Measurements from ENCODE around the gene PRKCI. TPM values are rescaled to one million over a fixed set of nuclear protein-coding genes. Genes with fewer than 3 reads are reported as not detected.

The PRKCI gene
- total and polyA plus RNA-seq, 9 of the 15 experiments (the other 6 are each of a cell fraction or from before 2014, with no cell fraction given): 10.5 to 43.2 (median 31.4) TPM

DNA sequence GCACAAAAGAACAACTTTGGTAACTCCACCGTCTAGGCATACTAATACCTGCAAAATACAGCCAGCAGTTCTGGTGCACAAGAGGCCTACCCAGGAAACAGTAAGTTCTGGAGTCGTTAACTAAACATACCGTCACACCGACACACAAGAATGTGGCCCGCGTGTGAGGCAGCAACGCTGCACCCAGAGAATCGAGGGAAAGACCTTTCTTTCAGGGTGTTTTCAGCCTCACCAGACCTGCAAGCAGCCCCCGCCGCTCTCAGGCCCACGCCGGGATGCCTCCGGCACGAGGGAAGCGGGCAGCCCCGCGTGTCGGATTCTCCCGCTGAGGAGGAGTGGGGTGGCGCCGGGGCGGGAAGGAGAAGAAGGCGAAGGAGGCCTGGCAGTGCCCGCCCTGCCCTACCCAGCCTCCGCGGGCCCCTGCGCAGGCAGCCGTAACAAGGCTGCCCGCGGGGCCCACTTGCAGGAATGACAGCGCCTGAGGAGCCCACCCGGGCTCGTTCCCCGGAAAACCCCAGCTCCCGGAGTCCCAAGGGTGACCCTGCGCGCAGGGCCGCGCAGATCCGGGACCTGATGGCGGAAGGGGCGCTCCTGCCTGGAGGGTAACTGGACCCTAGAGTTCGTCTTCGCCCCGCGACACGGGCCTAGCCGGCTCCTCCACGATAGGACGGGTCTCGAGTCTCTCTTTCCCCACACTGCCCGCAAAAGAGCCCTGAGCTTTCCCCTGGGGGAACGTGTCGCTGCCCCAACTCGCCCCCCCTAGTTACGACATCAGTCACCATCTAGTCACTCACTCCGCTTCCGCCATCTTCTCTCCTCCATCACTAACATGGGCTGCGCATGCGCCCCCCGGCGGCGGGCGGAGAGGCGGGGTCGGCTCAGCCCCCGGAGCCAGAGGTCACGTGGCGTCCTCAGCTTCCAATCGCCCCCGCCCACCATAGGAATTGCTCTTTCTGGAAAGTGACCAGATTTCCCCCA lies 41.0 kb upstream of the PRKCI start, which contains the start of gene PHC3 (continued):
- TF ChIP-seq, protein P1, sequence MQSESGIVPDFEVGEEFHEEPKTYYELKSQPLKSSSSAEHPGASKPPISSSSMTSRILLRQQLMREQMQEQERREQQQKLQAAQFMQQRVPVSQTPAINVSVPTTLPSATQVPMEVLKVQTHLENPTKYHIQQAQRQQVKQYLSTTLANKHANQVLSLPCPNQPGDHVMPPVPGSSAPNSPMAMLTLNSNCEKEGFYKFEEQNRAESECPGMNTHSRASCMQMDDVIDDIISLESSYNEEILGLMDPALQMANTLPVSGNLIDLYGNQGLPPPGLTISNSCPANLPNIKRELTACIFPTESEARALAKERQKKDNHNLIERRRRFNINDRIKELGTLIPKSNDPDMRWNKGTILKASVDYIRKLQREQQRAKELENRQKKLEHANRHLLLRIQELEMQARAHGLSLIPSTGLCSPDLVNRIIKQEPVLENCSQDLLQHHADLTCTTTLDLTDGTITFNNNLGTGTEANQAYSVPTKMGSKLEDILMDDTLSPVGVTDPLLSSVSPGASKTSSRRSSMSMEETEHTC (IDR thresholded peaks at IDR 0.05): 0 out of 2 replicates have a peak, but pooled peaks have one; percentile 46
- TF ChIP-seq ZNF175 (CRISPR knock-in tag; IDR thresholded peaks at IDR 0.05; ENCODE audit: low read depth) (peak; percentile 33; the same call in 1 of the 2 replicates), JUN (IDR thresholded peaks at IDR 0.05; ENCODE audit: borderline replicate concordance, low read depth, low read length) (peak; percentile 44; the same call in 1 of the 2 replicates), JUN (CRISPR knock-in tag; IDR thresholded peaks at IDR 0.05; ENCODE audit: borderline replicate concordance) (no peak), POLR2A (conservative IDR thresholded peaks at IDR 0.05) (peak; percentile 94), KDM5B (IDR thresholded peaks at IDR 0.05; ENCODE audit: insufficient replicate concordance, low read depth, low read length) (peak; percentile 70), HDAC8 (tag; IDR thresholded peaks at IDR 0.05) (no peak)
- TF ChIP-seq, protein P2, sequence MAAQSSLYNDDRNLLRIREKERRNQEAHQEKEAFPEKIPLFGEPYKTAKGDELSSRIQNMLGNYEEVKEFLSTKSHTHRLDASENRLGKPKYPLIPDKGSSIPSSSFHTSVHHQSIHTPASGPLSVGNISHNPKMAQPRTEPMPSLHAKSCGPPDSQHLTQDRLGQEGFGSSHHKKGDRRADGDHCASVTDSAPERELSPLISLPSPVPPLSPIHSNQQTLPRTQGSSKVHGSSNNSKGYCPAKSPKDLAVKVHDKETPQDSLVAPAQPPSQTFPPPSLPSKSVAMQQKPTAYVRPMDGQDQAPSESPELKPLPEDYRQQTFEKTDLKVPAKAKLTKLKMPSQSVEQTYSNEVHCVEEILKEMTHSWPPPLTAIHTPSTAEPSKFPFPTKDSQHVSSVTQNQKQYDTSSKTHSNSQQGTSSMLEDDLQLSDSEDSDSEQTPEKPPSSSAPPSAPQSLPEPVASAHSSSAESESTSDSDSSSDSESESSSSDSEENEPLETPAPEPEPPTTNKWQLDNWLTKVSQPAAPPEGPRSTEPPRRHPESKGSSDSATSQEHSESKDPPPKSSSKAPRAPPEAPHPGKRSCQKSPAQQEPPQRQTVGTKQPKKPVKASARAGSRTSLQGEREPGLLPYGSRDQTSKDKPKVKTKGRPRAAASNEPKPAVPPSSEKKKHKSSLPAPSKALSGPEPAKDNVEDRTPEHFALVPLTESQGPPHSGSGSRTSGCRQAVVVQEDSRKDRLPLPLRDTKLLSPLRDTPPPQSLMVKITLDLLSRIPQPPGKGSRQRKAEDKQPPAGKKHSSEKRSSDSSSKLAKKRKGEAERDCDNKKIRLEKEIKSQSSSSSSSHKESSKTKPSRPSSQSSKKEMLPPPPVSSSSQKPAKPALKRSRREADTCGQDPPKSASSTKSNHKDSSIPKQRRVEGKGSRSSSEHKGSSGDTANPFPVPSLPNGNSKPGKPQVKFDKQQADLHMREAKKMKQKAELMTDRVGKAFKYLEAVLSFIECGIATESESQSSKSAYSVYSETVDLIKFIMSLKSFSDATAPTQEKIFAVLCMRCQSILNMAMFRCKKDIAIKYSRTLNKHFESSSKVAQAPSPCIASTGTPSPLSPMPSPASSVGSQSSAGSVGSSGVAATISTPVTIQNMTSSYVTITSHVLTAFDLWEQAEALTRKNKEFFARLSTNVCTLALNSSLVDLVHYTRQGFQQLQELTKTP (IDR thresholded peaks at IDR 0.05; ENCODE audit: low read depth in 1 of 2, partially characterized antibody in 2 of 2): peak in 1 of 2 experiments; percentile 61
- TF ChIP-seq, protein P3, sequence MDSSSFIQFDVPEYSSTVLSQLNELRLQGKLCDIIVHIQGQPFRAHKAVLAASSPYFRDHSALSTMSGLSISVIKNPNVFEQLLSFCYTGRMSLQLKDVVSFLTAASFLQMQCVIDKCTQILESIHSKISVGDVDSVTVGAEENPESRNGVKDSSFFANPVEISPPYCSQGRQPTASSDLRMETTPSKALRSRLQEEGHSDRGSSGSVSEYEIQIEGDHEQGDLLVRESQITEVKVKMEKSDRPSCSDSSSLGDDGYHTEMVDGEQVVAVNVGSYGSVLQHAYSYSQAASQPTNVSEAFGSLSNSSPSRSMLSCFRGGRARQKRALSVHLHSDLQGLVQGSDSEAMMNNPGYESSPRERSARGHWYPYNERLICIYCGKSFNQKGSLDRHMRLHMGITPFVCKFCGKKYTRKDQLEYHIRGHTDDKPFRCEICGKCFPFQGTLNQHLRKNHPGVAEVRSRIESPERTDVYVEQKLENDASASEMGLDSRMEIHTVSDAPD (CRISPR knock-in tag; IDR thresholded peaks at IDR 0.05): no peak
- TF ChIP-seq, protein P4, sequence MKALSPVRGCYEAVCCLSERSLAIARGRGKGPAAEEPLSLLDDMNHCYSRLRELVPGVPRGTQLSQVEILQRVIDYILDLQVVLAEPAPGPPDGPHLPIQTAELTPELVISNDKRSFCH (CRISPR knock-in tag; IDR thresholded peaks at IDR 0.05): no peak
- TF ChIP-seq, protein P4 (tag; IDR thresholded peaks at IDR 0.05): no peak
- TF ChIP-seq, protein P5, sequence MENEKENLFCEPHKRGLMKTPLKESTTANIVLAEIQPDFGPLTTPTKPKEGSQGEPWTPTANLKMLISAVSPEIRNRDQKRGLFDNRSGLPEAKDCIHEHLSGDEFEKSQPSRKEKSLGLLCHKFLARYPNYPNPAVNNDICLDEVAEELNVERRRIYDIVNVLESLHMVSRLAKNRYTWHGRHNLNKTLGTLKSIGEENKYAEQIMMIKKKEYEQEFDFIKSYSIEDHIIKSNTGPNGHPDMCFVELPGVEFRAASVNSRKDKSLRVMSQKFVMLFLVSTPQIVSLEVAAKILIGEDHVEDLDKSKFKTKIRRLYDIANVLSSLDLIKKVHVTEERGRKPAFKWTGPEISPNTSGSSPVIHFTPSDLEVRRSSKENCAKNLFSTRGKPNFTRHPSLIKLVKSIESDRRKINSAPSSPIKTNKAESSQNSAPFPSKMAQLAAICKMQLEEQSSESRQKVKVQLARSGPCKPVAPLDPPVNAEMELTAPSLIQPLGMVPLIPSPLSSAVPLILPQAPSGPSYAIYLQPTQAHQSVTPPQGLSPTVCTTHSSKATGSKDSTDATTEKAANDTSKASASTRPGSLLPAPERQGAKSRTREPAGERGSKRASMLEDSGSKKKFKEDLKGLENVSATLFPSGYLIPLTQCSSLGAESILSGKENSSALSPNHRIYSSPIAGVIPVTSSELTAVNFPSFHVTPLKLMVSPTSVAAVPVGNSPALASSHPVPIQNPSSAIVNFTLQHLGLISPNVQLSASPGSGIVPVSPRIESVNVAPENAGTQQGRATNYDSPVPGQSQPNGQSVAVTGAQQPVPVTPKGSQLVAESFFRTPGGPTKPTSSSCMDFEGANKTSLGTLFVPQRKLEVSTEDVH (IDR thresholded peaks at IDR 0.05; ENCODE audit: low read depth, partially characterized antibody): no peak
- TF ChIP-seq, protein P6, sequence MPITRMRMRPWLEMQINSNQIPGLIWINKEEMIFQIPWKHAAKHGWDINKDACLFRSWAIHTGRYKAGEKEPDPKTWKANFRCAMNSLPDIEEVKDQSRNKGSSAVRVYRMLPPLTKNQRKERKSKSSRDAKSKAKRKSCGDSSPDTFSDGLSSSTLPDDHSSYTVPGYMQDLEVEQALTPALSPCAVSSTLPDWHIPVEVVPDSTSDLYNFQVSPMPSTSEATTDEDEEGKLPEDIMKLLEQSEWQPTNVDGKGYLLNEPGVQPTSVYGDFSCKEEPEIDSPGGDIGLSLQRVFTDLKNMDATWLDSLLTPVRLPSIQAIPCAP (CRISPR knock-in tag; IDR thresholded peaks at IDR 0.05; ENCODE audit: borderline replicate concordance): no peak

Data from K562 (cell line).